Neural progenitor cell (in vitro differentiated cells): ENCODE measurements around the gene COG5.

ENCODE experiments used
- CTCF ChIP-seq: fragments of 200-600 bp; sonication (generic); IDR thresholded peaks from 2 replicates; pipeline ENCODE4 v1.5.1; 2017; ENCODE audit warnings: antibody characterized with exemption, mild to moderate bottlenecking
- EZH2 ChIP-seq: fragments of 200-600 bp; sonication (generic); IDR thresholded peaks from 2 replicates; pipeline ENCODE4 v1.6.1; 2017; ENCODE audit warnings: antibody characterized with exemption, mild to moderate bottlenecking, moderate library complexity
- EZH2phosphoT487 ChIP-seq: fragments of 200-600 bp; sonication (generic); IDR thresholded peaks from 2 replicates; pipeline ENCODE4 v1.6.1; 2017; ENCODE audit warnings: antibody characterized with exemption

- TF ChIP-seq CTCF (peak; percentile 41), EZH2phosphoT487 (no peak), EZH2 (no peak)
Observed at GRCh38 chr7:107213193-107213788, 350.4 kb downstream of the COG5 start.
